WI38 (cell line): ENCODE data around the gene CLPSL1.

Experiments used
- H3K4me3 ChIP-seq: 2 replicates; pipeline ENCODE4 v1.5.1; 2011; ENCODE audit warnings: low read depth, mild to moderate bottlenecking, control low read depth, low read length
- CTCF ChIP-seq: IDR thresholded peaks from 2 replicates; pipeline ENCODE4 v1.5.1; 2012; ENCODE audit warnings: low read depth, mild to moderate bottlenecking, control low read depth, low read length

CLPSL1 gene

GRCh38 chr6:35796236-35796635, 15.4 kb downstream of the CLPSL1 start:
- no peak overlapping the region for H3K4me3 ChIP-seq
- TF ChIP-seq CTCF: no peak

GRCh38 chr6:35797837-35798526, 17.2 kb downstream of the CLPSL1 start:
- H3K4me3 ChIP-seq: no peak overlapping the region

GRCh38 chr6:35798706-35799105, 17.9 kb downstream of the CLPSL1 start:
- no peak overlapping the region for H3K4me3 ChIP-seq
- TF ChIP-seq CTCF: no peak

More at GRCh38 chr6:35797837-35798526, 17.2 kb downstream of the CLPSL1 start:
- TF ChIP-seq CTCF: no peak

GRCh38 chr6:35801148-35801547, 20.3 kb downstream of the CLPSL1 start:
- no peak overlapping the region for H3K4me3 ChIP-seq
- TF ChIP-seq CTCF: no peak

- H3K4me3 ChIP-seq: peak within 1 kb of the TSS; percentile 26; the same call in 1 of the 2 replicates
- TF ChIP-seq CTCF: no peak
Observed at GRCh38 chr6:35804996-35805736, 24.3 kb downstream of the CLPSL1 start, which contains the start of gene LHFPL5. Gene LHFPL5, plus strand, starts transcription at chr6:35805352. Its CDS starts 319 bp downstream, at chr6:35805671.

GRCh38 chr6:35808688-35809087, 27.9 kb downstream of the CLPSL1 start:
- TF ChIP-seq CTCF: no peak
- no peak overlapping the region for H3K4me3 ChIP-seq

GRCh38 chr6:35809809-35810208, 29.0 kb downstream of the CLPSL1 start:
- H3K4me3 ChIP-seq: no peak overlapping the region
- TF ChIP-seq CTCF: no peak
